Measurements from ENCODE around the gene ANKHD1. TPM values are rescaled to one million over a fixed set of nuclear protein-coding genes. Genes with fewer than 3 reads are reported as not detected.

ANKHD1 gene
- polyA plus RNA-seq, 1 donor from 2014 or later = 61.8 TPM

DNA sequence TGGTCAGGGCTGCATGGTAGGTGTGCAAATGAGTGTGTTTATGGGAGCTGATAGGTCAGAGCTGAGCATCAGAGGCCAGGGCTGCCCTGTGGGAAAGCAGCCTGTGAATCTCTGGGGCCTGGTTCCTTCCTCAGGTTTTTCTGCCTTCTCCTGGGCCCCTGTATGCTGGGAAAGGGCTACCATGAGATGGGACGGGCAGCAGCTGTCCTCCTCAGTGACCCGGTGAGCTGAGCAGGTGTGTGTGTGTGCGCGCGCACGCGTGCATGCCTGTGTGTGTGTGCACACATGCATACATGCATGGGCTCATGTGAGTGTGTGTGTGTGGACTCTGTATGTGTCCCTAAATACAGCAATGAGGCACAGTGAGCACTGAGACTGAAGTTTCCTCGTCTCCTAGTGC, 39.3 kb upstream of the ANKHD1 start:
- TF ChIP-seq EP300 (conservative IDR thresholded peaks at IDR 0.05; ENCODE audit: poor library complexity, severe bottlenecking) = no peak
- TF ChIP-seq MXI1 (conservative IDR thresholded peaks at IDR 0.05; ENCODE audit: poor library complexity, severe bottlenecking) = no peak
- TF ChIP-seq, protein P1, sequence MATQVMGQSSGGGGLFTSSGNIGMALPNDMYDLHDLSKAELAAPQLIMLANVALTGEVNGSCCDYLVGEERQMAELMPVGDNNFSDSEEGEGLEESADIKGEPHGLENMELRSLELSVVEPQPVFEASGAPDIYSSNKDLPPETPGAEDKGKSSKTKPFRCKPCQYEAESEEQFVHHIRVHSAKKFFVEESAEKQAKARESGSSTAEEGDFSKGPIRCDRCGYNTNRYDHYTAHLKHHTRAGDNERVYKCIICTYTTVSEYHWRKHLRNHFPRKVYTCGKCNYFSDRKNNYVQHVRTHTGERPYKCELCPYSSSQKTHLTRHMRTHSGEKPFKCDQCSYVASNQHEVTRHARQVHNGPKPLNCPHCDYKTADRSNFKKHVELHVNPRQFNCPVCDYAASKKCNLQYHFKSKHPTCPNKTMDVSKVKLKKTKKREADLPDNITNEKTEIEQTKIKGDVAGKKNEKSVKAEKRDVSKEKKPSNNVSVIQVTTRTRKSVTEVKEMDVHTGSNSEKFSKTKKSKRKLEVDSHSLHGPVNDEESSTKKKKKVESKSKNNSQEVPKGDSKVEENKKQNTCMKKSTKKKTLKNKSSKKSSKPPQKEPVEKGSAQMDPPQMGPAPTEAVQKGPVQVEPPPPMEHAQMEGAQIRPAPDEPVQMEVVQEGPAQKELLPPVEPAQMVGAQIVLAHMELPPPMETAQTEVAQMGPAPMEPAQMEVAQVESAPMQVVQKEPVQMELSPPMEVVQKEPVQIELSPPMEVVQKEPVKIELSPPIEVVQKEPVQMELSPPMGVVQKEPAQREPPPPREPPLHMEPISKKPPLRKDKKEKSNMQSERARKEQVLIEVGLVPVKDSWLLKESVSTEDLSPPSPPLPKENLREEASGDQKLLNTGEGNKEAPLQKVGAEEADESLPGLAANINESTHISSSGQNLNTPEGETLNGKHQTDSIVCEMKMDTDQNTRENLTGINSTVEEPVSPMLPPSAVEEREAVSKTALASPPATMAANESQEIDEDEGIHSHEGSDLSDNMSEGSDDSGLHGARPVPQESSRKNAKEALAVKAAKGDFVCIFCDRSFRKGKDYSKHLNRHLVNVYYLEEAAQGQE (IDR thresholded peaks at IDR 0.05; ENCODE audit: borderline replicate concordance) = no peak
- TF ChIP-seq RAD21 (conservative IDR thresholded peaks at IDR 0.05) = no peak
- TF ChIP-seq POLR2AphosphoS5 (IDR thresholded peaks at IDR 0.05) = no peak
- TF ChIP-seq, protein P2, sequence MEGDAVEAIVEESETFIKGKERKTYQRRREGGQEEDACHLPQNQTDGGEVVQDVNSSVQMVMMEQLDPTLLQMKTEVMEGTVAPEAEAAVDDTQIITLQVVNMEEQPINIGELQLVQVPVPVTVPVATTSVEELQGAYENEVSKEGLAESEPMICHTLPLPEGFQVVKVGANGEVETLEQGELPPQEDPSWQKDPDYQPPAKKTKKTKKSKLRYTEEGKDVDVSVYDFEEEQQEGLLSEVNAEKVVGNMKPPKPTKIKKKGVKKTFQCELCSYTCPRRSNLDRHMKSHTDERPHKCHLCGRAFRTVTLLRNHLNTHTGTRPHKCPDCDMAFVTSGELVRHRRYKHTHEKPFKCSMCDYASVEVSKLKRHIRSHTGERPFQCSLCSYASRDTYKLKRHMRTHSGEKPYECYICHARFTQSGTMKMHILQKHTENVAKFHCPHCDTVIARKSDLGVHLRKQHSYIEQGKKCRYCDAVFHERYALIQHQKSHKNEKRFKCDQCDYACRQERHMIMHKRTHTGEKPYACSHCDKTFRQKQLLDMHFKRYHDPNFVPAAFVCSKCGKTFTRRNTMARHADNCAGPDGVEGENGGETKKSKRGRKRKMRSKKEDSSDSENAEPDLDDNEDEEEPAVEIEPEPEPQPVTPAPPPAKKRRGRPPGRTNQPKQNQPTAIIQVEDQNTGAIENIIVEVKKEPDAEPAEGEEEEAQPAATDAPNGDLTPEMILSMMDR (IDR thresholded peaks at IDR 0.05; ENCODE audit: poor library complexity, severe bottlenecking) = no peak
- no peak for TF ChIP-seq EZH2 (IDR thresholded peaks at IDR 0.05; ENCODE audit: borderline replicate concordance, insufficient read depth, low read length, poor library complexity, severe bottlenecking)
- no peak for TF ChIP-seq SMC3 (conservative IDR thresholded peaks at IDR 0.05; ENCODE audit: poor library complexity)
- TF ChIP-seq TAF1 (IDR thresholded peaks at IDR 0.05; ENCODE audit: low read depth) = no peak
- no peaks in the 10 kb centered on the region for H4K20me1 ChIP-seq (ENCODE audit: insufficient read depth)
- H3F3A ChIP-seq (ENCODE audit: insufficient read depth, low read length, poor library complexity, severe bottlenecking) = no peaks in the 10 kb centered on the region
- no peak overlapping the region for H3K9ac ChIP-seq (ENCODE audit: low read length)
- H3K27ac ChIP-seq (ENCODE audit: low read length) = no peak overlapping the region
- H3K4me3 ChIP-seq (ENCODE audit: low read length) = no peak overlapping the region
- no peaks in the 10 kb centered on the region for H3K9me3 ChIP-seq (ENCODE audit: low read length)
- H3K36me3 ChIP-seq (ENCODE audit: insufficient read depth, low read length) = no peaks in the 10 kb centered on the region
- no peaks in the 10 kb centered on the region for H3K27me3 ChIP-seq (ENCODE audit: insufficient read depth, low read depth, low read length)
- H3K4me2 ChIP-seq (ENCODE audit: low read length) = no peak overlapping the region
- H2AFZ ChIP-seq (ENCODE audit: low read depth, low read length) = no peak overlapping the region
- H3K79me2 ChIP-seq (replicated peaks; ENCODE audit: insufficient read depth, low read length) = no peaks in the 10 kb centered on the region
- H3K9me2 ChIP-seq (ENCODE audit: insufficient read depth, low read length) = no peaks in the 10 kb centered on the region

DNA sequence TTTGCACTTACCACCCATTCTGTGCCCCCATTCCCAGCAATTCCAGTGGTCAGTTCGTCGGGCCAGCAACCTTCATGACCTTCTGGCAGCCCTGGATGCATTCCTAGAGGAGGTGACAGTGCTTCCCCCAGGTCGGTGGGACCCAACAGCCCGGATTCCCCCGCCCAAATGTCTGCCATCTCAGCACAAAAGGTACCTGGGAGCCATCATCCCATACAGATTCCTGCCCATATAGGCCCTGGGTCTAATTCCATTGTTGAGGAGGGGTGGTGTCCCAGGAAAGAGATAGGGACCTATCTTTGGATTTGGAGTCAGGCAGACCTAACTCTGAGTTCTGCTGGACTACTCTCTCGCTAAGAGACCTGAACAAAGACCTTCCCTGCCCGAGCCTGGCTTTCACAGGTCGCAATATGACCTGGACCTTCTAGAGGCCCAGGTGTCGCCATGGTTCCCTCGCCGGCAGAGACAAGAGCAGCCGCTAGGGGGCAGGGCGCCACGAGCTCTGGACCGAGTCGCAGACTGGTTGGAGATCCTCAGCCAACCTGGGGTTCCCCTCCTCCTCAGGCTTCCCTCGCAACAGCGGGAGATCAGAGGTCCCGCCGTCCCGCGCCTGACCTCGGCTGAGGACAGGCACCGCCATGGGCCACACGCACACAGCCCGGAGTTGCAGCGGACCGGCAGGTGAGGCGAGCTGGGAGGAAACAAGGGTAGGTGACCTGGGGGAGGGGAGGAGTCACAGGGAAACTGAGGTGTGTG, 38.6 kb upstream of the ANKHD1 start:
- Histone ChIP-seq H3F3A (ENCODE audit: insufficient read depth, low read length, poor library complexity, severe bottlenecking) (no peaks in the 10 kb centered on the region), H3K9ac (ENCODE audit: low read length) (no peak overlapping the region), H4K20me1 (ENCODE audit: insufficient read depth) (no peaks in the 10 kb centered on the region), H2AFZ (ENCODE audit: low read depth, low read length) (no peak overlapping the region), H3K9me3 (ENCODE audit: low read length) (no peaks in the 10 kb centered on the region), H3K9me2 (ENCODE audit: insufficient read depth, low read length) (no peaks in the 10 kb centered on the region), H3K4me3 (ENCODE audit: low read length) (peak overlapping the region; percentile 46), H3K4me2 (ENCODE audit: low read length) (no peak overlapping the region), H3K27me3 (ENCODE audit: insufficient read depth, low read depth, low read length) (no peaks in the 10 kb centered on the region), H3K79me2 (replicated peaks; ENCODE audit: insufficient read depth, low read length) (no peaks in the 10 kb centered on the region), H3K36me3 (ENCODE audit: insufficient read depth, low read length) (no peaks in the 10 kb centered on the region), H3K27ac (ENCODE audit: low read length) (no peak overlapping the region)
- TF ChIP-seq, protein P2 (IDR thresholded peaks at IDR 0.05; ENCODE audit: poor library complexity, severe bottlenecking) = peak; percentile 65
- TF ChIP-seq SMC3 (conservative IDR thresholded peaks at IDR 0.05; ENCODE audit: poor library complexity) (no peak), MXI1 (conservative IDR thresholded peaks at IDR 0.05; ENCODE audit: poor library complexity, severe bottlenecking) (no peak)
